GM21381 (cell line): ENCODE data around the gene SIM2.

ENCODE experiments used
- ATAC-seq: cut with Tn5 transposase; IDR thresholded peaks from one replicate; pipeline ENCODE4 v1.9.1; 2021; ENCODE audit warnings: mild to moderate bottlenecking, moderate library complexity; ENCODE audit not compliant: unreplicated experiment

The SIM2 gene

GRCh38 chr21:36732761-36733160, 33.8 kb downstream of the SIM2 start:
- no peak for ATAC-seq

GRCh38 chr21:36733857-36734256, 34.9 kb downstream of the SIM2 start:
- no peak for ATAC-seq

GRCh38 chr21:36734367-36735200, 35.7 kb downstream of the SIM2 start:
- no peak for ATAC-seq

- no peak for ATAC-seq
Observed at GRCh38 chr21:36735201-36735515, 36.2 kb downstream of the SIM2 start.

GRCh38 chr21:36735724-36736320, 36.9 kb downstream of the SIM2 start:
- no peak for ATAC-seq

- ATAC-seq = no peak
Observed at GRCh38 chr21:36738489-36739126, 39.7 kb downstream of the SIM2 start.

GRCh38 chr21:36741506-36741905, 42.6 kb downstream of the SIM2 start:
- ATAC-seq = no peak

GRCh38 chr21:36743008-36743407, 44.1 kb downstream of the SIM2 start:
- ATAC-seq = no peak

- ATAC-seq = no peak
Observed at GRCh38 chr21:36743446-36743845, 44.5 kb downstream of the SIM2 start.

GRCh38 chr21:36744190-36744559, 45.3 kb downstream of the SIM2 start:
- no peak for ATAC-seq

- no peak for ATAC-seq
Observed at GRCh38 chr21:36744560-36745231, 45.8 kb downstream of the SIM2 start.

- ATAC-seq = no peak
Observed at GRCh38 chr21:36745459-36745858, 46.5 kb downstream of the SIM2 start.

GRCh38 chr21:36747041-36747814, 48.3 kb downstream of the SIM2 start:
- no peak for ATAC-seq

- no peak for ATAC-seq
Observed at GRCh38 chr21:36747815-36748383, 49.0 kb downstream of the SIM2 start.

- no peak for ATAC-seq
Observed at GRCh38 chr21:36749935-36750575, 51.1 kb downstream of the SIM2 start.

- no peak for ATAC-seq
Observed at GRCh38 chr21:36750576-36750959, 51.7 kb downstream of the SIM2 start.

- ATAC-seq = no peak
Observed at GRCh38 chr21:36751383-36751782, 52.5 kb downstream of the SIM2 start.

GRCh38 chr21:36753556-36753955, 54.6 kb downstream of the SIM2 start:
- ATAC-seq = no peak

- ATAC-seq = no peak
Observed at GRCh38 chr21:36754241-36754898, 55.5 kb downstream of the SIM2 start.

GRCh38 chr21:36756527-36756926, 57.6 kb downstream of the SIM2 start:
- no peak for ATAC-seq
